Measurements from ENCODE around the gene MT3. TPM values are rescaled to one million over a fixed set of nuclear protein-coding genes. Genes with fewer than 3 reads are reported as not detected.

The MT3 gene
- total RNA-seq, 1 experiment from 2014 or later, result not detected

DNA sequence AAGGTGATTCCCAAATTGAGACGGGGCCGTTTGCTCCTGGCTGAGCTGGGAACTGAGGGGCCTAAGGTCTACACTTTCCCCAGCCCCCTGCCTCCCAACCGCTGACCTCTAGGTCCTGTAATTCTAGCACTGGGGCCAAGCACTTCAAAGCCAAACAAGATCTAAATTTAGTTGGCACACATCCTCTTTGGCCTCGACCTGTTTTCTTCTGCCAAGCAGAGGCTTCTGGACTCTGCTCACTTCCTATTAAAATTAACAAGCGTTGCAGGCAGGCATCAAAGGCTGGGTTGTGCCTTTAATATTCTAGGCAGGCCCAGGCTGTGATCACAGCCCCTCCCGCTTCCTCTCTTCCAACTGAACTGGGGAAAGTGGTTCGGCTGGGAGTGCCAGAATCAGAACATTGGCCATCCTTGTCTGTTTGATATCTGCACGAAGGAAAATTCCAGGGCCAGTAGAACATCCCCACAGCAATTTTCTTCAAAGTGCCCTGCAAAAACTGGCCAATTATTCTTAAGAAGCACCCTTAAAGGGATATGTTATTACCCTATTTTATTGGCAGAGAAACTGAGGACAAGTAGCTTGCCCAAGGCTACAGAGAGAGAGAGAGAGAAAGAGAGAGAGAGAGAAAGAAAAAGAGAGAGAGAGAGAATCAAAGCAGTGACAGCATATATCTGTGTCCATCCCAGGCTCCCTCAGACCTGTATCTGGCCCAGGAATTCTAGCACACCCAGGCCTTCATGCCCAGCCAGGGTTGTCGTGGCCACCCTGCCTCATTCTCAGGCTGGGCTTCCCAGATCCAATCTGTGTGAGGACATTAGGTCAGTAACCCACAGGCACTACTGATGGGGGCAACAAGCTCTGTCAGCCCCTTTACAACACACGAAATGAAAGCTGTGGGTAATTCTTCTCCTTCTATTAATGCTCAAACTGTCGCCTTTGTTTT lies 37.3 kb upstream of the MT3 start:
- in situ Hi-C loops (cut with HindIII; ENCODE audit: low pct_unique_long_range_greater_than_20kb, low sequenced_read_pairs), result no loop called here
- DNase-seq (ENCODE audit: low read depth, low spot score), result no peak

DNA sequence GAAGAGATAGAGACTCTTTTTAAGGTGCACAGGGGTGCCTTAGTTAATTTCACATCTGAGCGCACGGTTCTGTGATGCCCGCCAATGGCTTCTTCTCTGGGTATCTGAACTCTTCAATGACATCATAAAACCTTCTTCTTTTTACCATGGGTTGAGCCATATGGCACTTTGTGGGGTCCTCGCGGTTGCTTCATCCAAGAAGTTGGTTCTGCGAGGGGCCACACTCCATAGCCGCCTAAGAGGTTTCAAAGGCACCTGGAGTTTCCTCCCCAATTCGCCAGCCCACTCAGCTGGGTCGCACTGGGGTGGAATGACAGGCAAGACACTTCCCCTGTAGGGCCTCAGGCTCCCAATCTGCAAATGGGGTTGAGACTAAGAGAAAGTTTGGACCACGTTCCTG lies 34.9 kb upstream of the MT3 start:
- no peak overlapping the region for H3K4me3 ChIP-seq (ENCODE audit: low read depth in 2 of 2, low read length in 2 of 2)
- no peaks in the 10 kb centered on the region for H3K9me3 ChIP-seq (ENCODE audit: control insufficient read depth, insufficient read depth, low read depth, low read length)
- CTCF ChIA-PET, result no interaction called here
- BruUV-seq (replicated peaks), result no TSS peak
- TF ChIP-seq SIN3A (IDR thresholded peaks at IDR 0.05; ENCODE audit: borderline replicate concordance, insufficient read depth, low read depth, low read length) (no peak), POLR2AphosphoS5 (IDR thresholded peaks at IDR 0.05; ENCODE audit: low read depth, low read length) (no peak), TCF7L2 (IDR thresholded peaks at IDR 0.05; ENCODE audit: low read depth, low read length) (no peak)
- intact Hi-C loops (cut with micrococcal nuclease; ENCODE audit: unreplicated experiment) (no loop called here), in situ Hi-C loops (cut with HindIII; ENCODE audit: low pct_unique_long_range_greater_than_20kb, low sequenced_read_pairs) (no loop called here)
- no peak overlapping the region for H3K27ac ChIP-seq (ENCODE audit: low read length)
- no peaks in the 10 kb centered on the region for H3K27me3 ChIP-seq (ENCODE audit: control insufficient read depth, insufficient read depth, low read length)
- no peaks in the 10 kb centered on the region for H3K36me3 ChIP-seq (ENCODE audit: control insufficient read depth, insufficient read depth, low read length)
- H3K4me1 ChIP-seq (ENCODE audit: control insufficient read depth, insufficient read depth, low read length), result no peaks in the 10 kb centered on the region
- POLR2A ChIA-PET, result no interaction called here
- ATAC-seq (no peak), DNase-seq (ENCODE audit: low read depth, low spot score) (no peak)

More for the DNA sequence above, 37.3 kb upstream of the MT3 start:
- CTCF ChIA-PET, result no interaction called here
- Histone ChIP-seq H3K27me3 (ENCODE audit: control insufficient read depth, insufficient read depth, low read length) (no peaks in the 10 kb centered on the region), H3K4me1 (ENCODE audit: control insufficient read depth, insufficient read depth, low read length) (no peaks in the 10 kb centered on the region), H3K9me3 (ENCODE audit: control insufficient read depth, insufficient read depth, low read depth, low read length) (no peaks in the 10 kb centered on the region), H3K27ac (ENCODE audit: low read length) (no peak overlapping the region), H3K4me3 (ENCODE audit: low read depth in 2 of 2, low read length in 2 of 2) (no peak overlapping the region), H3K36me3 (ENCODE audit: control insufficient read depth, insufficient read depth, low read length) (no peaks in the 10 kb centered on the region)
- BruUV-seq (replicated peaks), result no TSS peak
- intact Hi-C loops (cut with micrococcal nuclease; ENCODE audit: unreplicated experiment), result no loop called here
- peak; percentile 97 for TF ChIP-seq TCF7L2 (IDR thresholded peaks at IDR 0.05; ENCODE audit: low read depth, low read length)
- TF ChIP-seq, protein P1, sequence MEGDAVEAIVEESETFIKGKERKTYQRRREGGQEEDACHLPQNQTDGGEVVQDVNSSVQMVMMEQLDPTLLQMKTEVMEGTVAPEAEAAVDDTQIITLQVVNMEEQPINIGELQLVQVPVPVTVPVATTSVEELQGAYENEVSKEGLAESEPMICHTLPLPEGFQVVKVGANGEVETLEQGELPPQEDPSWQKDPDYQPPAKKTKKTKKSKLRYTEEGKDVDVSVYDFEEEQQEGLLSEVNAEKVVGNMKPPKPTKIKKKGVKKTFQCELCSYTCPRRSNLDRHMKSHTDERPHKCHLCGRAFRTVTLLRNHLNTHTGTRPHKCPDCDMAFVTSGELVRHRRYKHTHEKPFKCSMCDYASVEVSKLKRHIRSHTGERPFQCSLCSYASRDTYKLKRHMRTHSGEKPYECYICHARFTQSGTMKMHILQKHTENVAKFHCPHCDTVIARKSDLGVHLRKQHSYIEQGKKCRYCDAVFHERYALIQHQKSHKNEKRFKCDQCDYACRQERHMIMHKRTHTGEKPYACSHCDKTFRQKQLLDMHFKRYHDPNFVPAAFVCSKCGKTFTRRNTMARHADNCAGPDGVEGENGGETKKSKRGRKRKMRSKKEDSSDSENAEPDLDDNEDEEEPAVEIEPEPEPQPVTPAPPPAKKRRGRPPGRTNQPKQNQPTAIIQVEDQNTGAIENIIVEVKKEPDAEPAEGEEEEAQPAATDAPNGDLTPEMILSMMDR (IDR thresholded peaks at IDR 0.05), result no peak
- POLR2A ChIA-PET, result no interaction called here
- peak; percentile 63; the same call in 1 of the 2 replicates for ATAC-seq

DNA sequence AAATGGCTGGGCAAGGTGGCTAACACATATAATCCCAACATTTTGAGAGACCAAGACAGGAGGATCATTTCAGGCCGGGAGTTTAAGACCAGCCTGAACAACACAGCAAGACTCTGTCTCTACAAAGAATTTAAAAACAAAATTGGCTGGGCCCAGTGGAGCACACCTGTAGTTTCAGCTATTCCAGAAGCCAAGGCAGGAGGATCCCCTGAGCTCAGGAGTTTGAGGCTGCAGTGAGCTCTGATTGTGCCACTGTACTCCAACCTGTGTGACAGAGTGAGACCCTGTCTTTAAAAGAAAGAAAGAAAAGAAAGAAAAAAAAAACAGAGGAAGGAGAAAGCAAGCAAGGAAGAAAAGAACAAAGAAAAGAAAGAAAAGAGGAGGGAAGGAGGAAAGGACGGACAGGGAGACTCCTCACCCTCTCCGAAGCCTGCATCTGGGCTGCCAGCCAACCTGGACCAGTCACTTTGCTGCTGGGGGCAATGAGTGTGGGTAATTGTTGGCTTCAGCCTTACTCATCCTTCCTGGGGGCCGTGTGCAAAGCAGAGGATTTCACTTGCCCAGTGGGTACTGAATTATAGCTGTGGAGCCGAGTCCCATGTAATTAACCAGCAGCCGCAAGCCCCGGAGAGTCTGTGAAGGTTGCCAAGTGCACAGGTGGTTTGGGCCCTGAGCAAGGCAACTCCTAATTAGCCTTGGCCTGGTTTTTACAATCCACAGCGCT lies 31.1 kb upstream of the MT3 start:
- Histone ChIP-seq H3K27me3 (ENCODE audit: control insufficient read depth, insufficient read depth, low read length) (no peaks in the 10 kb centered on the region), H3K27ac (ENCODE audit: low read length) (no peak overlapping the region), H3K9me3 (ENCODE audit: control insufficient read depth, insufficient read depth, low read depth, low read length) (no peaks in the 10 kb centered on the region), H3K36me3 (ENCODE audit: control insufficient read depth, insufficient read depth, low read length) (no peaks in the 10 kb centered on the region), H3K4me1 (ENCODE audit: control insufficient read depth, insufficient read depth, low read length) (no peaks in the 10 kb centered on the region), H3K4me3 (ENCODE audit: low read depth in 2 of 2, low read length in 2 of 2) (no peak overlapping the region)
- in situ Hi-C loops (cut with HindIII; ENCODE audit: low pct_unique_long_range_greater_than_20kb, low sequenced_read_pairs), result no loop called here
- intact Hi-C loops (cut with micrococcal nuclease; ENCODE audit: unreplicated experiment), result no loop called here
- ChIA-PET POLR2A (interaction anchor here (0.6 kb wide), 1 partner anchor 64 kb away, joined by 8 read pairs; no protein-coding TSS in a partner anchor), CTCF (no interaction called here)
- TF ChIP-seq TCF7L2 (IDR thresholded peaks at IDR 0.05; ENCODE audit: low read depth, low read length) (no peak), POLR2AphosphoS5 (IDR thresholded peaks at IDR 0.05; ENCODE audit: low read depth, low read length) (no peak), SIN3A (IDR thresholded peaks at IDR 0.05; ENCODE audit: borderline replicate concordance, insufficient read depth, low read depth, low read length) (no peak)
- TF ChIP-seq, protein P2, sequence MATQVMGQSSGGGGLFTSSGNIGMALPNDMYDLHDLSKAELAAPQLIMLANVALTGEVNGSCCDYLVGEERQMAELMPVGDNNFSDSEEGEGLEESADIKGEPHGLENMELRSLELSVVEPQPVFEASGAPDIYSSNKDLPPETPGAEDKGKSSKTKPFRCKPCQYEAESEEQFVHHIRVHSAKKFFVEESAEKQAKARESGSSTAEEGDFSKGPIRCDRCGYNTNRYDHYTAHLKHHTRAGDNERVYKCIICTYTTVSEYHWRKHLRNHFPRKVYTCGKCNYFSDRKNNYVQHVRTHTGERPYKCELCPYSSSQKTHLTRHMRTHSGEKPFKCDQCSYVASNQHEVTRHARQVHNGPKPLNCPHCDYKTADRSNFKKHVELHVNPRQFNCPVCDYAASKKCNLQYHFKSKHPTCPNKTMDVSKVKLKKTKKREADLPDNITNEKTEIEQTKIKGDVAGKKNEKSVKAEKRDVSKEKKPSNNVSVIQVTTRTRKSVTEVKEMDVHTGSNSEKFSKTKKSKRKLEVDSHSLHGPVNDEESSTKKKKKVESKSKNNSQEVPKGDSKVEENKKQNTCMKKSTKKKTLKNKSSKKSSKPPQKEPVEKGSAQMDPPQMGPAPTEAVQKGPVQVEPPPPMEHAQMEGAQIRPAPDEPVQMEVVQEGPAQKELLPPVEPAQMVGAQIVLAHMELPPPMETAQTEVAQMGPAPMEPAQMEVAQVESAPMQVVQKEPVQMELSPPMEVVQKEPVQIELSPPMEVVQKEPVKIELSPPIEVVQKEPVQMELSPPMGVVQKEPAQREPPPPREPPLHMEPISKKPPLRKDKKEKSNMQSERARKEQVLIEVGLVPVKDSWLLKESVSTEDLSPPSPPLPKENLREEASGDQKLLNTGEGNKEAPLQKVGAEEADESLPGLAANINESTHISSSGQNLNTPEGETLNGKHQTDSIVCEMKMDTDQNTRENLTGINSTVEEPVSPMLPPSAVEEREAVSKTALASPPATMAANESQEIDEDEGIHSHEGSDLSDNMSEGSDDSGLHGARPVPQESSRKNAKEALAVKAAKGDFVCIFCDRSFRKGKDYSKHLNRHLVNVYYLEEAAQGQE (IDR thresholded peaks at IDR 0.05; ENCODE audit: insufficient read depth in 1 of 2, low read depth in 2 of 2, low read length in 1 of 2), result no peak
- TF ChIP-seq, protein P1 (IDR thresholded peaks at IDR 0.05), result no peak
- BruUV-seq (replicated peaks), result no TSS peak
- DNase-seq (ENCODE audit: low read depth, low spot score), result no peak
- no peak for ATAC-seq

Data from Panc1 (cell line).